Stimulated activated naive CD8-positive, alpha-beta T cell treated with anti-CD3 and anti-CD28 coated beads, Interleukin-15, Interleukin-2, amounts not matched to agents 100 ng/mL and 50 ng/mL, for 24 hours (primary cell): ENCODE data around the gene FHOD3.

Experiments used
- H3K27ac Mint-ChIP-seq: one replicate; pipeline ENCODE4 v1.8.0; 2021; ENCODE audit warnings: mild to moderate bottlenecking, mixed read lengths
- H3K27me3 Mint-ChIP-seq: one replicate; pipeline ENCODE4 v1.8.0; 2021; ENCODE audit warnings: mixed read lengths
- H3K36me3 Mint-ChIP-seq: one replicate; pipeline ENCODE4 v1.8.0; 2021; ENCODE audit warnings: low read depth, mixed read lengths
- H3K4me1 Mint-ChIP-seq: one replicate; pipeline ENCODE4 v1.8.0; 2021; ENCODE audit warnings: low read depth, mixed read lengths
- H3K4me3 Mint-ChIP-seq: one replicate; pipeline ENCODE4 v1.8.0; 2021; ENCODE audit warnings: mild to moderate bottlenecking, mixed read lengths
- H3K9me3 Mint-ChIP-seq: one replicate; pipeline ENCODE4 v1.8.0; 2021; ENCODE audit warnings: mixed read lengths

The FHOD3 gene

DNA sequence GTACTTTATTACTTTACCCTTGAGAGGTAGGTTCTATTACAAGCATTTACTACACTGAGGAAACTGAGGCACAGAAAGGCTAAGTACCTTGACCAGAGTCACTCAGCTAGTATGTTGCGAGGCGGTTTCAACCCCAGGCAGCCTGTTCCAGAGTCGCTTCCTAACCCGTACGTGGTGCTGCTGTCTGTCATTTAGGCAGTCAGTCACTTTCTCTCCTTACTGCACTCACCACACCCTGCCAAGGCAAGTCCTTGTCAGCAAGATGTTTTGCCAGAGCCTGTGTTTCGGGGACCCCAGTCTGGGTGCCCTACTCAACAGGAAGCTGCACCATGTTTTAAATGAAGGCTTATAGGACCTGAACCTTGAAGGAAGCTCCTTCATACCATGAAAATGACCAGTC lies 356.4 kb downstream of the FHOD3 start:
- H3K36me3 Mint-ChIP-seq: no peaks in the 10 kb centered on the region
- peaks cover 12% of the 10 kb centered on the region for H3K27me3 Mint-ChIP-seq
- no peaks in the 10 kb centered on the region for H3K9me3 Mint-ChIP-seq
- H3K4me1 Mint-ChIP-seq: no peaks in the 10 kb centered on the region
- no peak overlapping the region for H3K27ac Mint-ChIP-seq
- no peak overlapping the region for H3K4me3 Mint-ChIP-seq

DNA sequence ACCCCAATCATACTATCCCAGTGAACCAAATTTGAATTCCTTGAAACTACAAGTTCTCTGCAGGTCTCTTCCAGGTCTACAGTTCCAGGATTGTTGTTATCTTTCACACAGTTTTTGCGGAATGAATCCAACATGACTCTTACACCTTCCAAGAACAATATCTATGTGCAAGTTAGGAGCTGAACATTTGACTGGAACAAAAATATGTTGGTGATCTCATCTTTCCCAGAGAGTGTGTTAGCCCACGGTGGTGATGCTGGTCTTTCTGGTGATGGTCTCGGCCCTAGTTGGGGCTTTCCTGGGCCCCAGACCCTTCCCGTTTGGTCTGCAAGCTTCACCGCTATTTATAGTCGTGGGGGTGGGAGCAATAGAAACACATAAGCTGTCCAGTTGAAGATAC lies 357.6 kb downstream of the FHOD3 start:
- Mint-ChIP-seq H3K27me3 (peaks cover 12% of the 10 kb centered on the region), H3K9me3 (no peaks in the 10 kb centered on the region), H3K4me3 (no peak overlapping the region), H3K27ac (no peak overlapping the region), H3K4me1 (no peaks in the 10 kb centered on the region), H3K36me3 (no peaks in the 10 kb centered on the region)

DNA sequence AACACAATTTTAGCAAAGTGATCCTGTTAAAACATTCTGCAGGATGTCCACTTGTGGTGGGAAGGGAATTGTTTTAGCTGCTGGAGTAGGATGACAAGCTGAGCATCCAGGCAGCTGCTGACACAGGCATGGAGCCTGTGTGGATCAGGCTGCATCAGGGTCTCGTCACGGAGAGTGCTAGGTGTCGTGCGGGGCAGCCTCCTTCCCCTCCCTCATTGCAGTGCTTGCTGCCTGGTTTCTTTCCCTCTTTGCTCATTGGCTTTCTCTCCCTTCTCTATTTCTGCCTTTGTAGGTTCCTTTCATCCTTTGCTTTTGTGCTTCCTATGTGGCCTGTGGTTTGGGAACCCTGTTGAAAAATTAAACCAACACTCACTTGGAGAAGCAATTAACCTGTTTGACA lies 358.4 kb downstream of the FHOD3 start:
- no peaks in the 10 kb centered on the region for H3K36me3 Mint-ChIP-seq
- no peaks in the 10 kb centered on the region for H3K9me3 Mint-ChIP-seq
- peaks cover 12% of the 10 kb centered on the region for H3K27me3 Mint-ChIP-seq
- no peaks in the 10 kb centered on the region for H3K4me1 Mint-ChIP-seq
- no peak overlapping the region for H3K4me3 Mint-ChIP-seq
- no peak overlapping the region for H3K27ac Mint-ChIP-seq

DNA sequence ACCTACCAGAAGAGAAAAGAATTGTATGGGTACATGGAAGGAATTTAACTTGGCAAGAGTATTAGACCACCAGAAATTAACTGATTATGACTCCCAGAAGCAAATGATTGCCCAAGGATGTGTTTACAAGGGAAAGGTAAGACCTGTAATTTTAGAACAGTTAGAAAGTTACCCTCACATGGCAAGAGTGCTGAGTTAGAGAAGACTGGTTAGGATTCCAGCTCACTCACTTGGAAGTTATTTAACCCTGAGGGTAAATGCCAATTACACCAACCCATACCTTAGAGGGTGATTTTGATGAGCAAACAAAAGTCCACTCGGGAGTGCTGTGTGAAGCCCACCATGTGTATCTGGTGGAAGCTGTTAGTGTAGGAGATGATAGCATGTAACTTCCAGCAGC lies 361.1 kb downstream of the FHOD3 start:
- no peaks in the 10 kb centered on the region for H3K9me3 Mint-ChIP-seq
- H3K4me3 Mint-ChIP-seq: no peak overlapping the region
- H3K4me1 Mint-ChIP-seq: no peaks in the 10 kb centered on the region
- no peak overlapping the region for H3K27ac Mint-ChIP-seq
- H3K36me3 Mint-ChIP-seq: no peaks in the 10 kb centered on the region
- peaks cover 12% of the 10 kb centered on the region for H3K27me3 Mint-ChIP-seq

DNA sequence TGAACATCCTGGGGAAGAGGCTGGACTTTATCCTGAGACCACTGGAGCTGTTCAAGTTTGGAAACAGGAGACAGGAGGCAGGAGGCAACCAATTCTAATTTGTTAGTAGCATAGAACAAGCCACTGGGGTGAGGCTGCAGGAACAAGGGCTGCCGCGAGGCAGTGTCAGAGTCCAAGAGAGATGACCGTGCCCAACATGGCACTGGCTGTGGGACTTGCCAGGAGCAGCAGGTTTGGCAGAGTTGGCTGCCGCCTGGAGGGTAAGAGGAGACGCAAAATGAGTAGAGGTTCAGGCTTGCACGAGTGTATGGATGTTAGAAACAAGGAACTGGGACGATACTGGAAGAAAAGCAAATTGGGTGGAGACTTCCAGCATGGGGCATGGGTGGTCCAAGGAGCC lies 362.8 kb downstream of the FHOD3 start:
- H3K27me3 Mint-ChIP-seq: peaks cover 6% of the 10 kb centered on the region
- H3K4me1 Mint-ChIP-seq: no peaks in the 10 kb centered on the region
- no peaks in the 10 kb centered on the region for H3K9me3 Mint-ChIP-seq
- H3K4me3 Mint-ChIP-seq: no peak overlapping the region
- H3K36me3 Mint-ChIP-seq: no peaks in the 10 kb centered on the region
- no peak overlapping the region for H3K27ac Mint-ChIP-seq

DNA sequence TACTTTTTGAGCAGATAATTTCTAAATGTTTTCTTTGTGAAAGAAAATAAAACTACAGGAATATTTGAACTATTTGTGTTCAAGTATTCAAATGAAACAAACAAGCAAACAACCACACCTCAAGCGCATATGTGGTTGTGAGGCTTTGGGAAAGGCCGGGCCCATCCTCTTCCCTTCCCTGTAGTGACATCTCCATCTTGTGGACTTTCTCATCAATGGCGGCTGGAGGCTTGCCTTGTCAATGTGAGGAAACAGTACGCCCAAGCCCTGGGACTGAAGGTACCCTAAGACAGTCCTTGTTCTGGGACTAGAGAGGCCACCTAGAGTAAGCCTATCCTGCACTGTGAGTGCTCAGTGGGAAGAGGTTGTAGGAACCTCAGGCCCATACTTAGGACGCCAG lies 364.5 kb downstream of the FHOD3 start:
- Mint-ChIP-seq H3K36me3 (no peaks in the 10 kb centered on the region), H3K9me3 (no peaks in the 10 kb centered on the region), H3K4me1 (no peaks in the 10 kb centered on the region), H3K4me3 (no peak overlapping the region), H3K27ac (no peak overlapping the region), H3K27me3 (peaks cover 6% of the 10 kb centered on the region)

DNA sequence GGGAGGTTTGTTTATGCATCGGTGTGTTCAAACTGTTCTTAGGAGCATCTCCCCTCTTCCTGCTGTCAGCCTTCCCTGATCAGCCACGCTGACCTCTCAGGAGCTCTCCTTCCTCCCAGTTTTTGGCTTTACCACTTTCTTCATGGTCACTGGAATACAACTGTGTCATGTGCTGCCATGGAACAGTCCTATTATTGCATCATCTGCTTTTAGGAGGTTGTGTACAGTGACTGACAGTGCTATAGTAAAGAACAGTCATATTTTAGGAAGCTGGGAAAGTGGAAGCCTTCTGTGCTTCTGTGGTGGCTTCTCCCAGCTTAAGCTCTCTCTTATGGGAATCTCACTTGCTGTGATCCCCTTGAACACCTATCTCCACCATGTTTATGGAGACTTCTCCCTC lies 365.8 kb downstream of the FHOD3 start:
- Mint-ChIP-seq H3K36me3 (no peaks in the 10 kb centered on the region), H3K27ac (no peak overlapping the region), H3K9me3 (no peaks in the 10 kb centered on the region), H3K4me3 (no peak overlapping the region), H3K27me3 (peaks cover 9% of the 10 kb centered on the region), H3K4me1 (no peaks in the 10 kb centered on the region)

DNA sequence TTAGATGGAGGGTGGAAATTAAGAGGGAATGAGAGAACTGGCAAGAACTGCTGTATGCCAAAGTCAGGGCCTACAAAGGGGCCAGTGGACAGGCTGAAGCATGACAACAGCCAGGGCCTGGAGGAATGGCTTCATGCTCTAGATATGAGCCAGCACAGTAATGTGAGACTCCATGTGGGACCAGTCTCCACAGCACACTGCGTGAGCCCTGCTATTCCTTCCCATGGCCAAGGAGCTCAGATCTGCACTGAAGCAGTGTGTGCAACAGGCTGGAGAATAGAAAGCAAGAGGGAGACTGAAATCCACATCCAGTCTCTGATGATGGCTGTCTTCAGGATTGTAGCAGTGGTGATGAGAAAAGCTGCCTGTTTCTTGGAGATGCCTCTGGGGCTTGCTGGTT lies 368.4 kb downstream of the FHOD3 start:
- no peak overlapping the region for H3K27ac Mint-ChIP-seq
- no peaks in the 10 kb centered on the region for H3K36me3 Mint-ChIP-seq
- no peaks in the 10 kb centered on the region for H3K9me3 Mint-ChIP-seq
- H3K27me3 Mint-ChIP-seq: peaks cover 20% of the 10 kb centered on the region
- H3K4me3 Mint-ChIP-seq: no peak overlapping the region
- no peaks in the 10 kb centered on the region for H3K4me1 Mint-ChIP-seq

DNA sequence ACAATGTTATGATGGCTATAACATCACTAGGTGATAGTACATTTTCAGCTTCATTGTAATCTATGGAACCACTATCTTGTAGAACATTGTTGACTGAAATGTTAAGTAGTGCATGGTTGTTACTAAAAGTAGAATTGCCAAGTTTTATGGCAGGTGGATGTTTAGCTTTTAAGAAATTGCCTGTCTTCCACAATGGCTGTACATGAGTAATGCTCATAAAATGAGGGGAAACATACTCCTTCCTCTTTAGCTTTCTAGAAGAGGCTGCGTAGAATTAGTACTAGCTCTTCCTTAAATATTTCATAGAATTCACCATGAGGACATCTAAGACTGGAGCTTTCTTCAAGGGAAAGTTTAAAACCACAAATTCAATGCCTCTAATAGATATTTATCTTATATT lies 370.3 kb downstream of the FHOD3 start:
- H3K27ac Mint-ChIP-seq: no peak overlapping the region

DNA sequence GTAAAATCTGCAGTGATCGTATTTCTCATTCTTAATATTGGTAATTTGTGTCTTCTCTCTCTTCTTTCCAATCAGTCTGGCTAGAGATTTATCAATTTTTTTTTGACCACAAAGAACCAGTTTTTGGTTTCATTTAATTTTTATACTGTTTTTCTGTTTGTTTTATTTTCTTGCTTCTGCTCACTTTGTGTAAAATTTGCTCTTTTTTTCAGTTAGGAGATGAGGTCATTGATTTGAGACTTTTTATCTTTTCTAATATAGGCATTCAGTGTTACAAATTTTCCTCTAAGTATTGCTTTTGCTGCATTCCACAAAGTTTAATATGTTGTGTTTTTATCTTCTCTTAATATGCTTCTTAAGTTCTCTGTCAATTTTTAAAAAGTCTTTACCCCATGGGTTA lies 370.8 kb downstream of the FHOD3 start:
- Mint-ChIP-seq H3K27me3 (peaks cover 32% of the 10 kb centered on the region), H3K36me3 (no peaks in the 10 kb centered on the region), H3K9me3 (no peaks in the 10 kb centered on the region), H3K4me1 (no peaks in the 10 kb centered on the region), H3K27ac (no peak overlapping the region), H3K4me3 (no peak overlapping the region)

More for the DNA sequence above, 370.3 kb downstream of the FHOD3 start:
- Mint-ChIP-seq H3K4me1 (no peaks in the 10 kb centered on the region), H3K36me3 (no peaks in the 10 kb centered on the region), H3K4me3 (no peak overlapping the region), H3K27me3 (peaks cover 28% of the 10 kb centered on the region), H3K9me3 (no peaks in the 10 kb centered on the region)

DNA sequence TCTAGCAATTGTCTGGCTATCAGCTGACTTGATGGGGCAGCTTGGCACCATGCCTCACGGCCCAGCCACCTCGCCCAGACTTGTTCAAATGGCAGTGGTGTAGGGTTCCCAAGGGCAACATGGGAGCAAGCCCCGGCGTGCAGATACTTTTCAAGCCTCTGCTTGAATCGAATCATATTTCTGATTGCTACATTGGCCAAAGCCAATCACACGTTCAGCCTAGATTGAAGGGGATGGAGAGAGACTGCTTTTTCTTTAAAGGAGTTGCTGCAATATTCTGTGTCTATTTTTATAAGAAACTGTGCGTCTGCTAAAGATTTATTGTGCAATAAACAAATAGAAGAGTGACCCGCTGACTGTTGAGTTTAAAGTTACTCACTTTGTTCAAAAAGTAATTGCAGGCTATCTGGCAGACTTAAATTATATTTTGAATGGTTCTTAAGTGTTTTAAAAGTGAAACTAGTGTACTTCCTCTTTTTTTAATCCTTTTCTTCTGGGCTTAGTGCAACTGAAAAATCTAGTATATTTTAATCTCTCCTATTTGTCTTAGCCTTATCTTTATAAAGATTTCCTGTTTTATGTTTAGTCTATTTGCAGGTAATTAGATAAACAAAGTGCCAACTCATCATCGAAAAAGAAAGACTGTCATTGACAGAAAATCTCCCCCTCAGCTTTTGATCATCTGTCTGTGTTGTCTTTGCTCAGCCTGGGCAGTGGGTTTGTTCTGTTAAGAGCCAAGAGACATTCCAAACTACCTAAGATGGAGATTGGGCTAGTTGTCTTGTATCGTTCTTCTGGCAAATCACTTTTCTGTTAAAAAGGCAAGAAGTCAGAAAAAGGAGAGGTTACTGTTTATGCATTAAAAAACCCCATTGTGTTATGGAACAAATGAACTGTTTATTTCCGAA lies 375.2 kb downstream of the FHOD3 start:
- Mint-ChIP-seq H3K27ac (no peak overlapping the region), H3K4me1 (no peaks in the 10 kb centered on the region)

DNA sequence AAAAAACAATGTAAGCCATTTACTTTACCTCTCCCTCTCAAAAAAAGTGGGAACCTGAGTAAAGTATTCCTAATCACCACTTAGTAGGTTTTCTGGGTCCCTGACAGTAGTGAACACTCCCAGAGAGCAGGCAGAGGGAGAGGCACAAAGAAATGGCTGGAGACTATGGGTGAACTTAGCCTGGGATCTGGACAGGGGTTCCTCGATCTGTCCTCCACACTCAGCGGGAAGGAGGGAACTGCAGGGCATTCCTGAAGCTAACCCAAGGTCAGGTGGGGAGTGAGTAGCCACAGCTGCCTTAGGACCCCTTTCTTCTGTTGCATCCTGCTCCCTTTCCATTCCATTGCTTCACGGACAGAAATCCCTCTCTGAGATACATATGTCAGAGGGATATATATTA lies 375.9 kb downstream of the FHOD3 start:
- Mint-ChIP-seq H3K27ac (no peak overlapping the region), H3K27me3 (peaks cover 22% of the 10 kb centered on the region), H3K9me3 (no peaks in the 10 kb centered on the region)

More for the DNA sequence above, 375.2 kb downstream of the FHOD3 start:
- Mint-ChIP-seq H3K36me3 (no peaks in the 10 kb centered on the region), H3K9me3 (no peaks in the 10 kb centered on the region), H3K4me3 (no peak overlapping the region), H3K27me3 (peaks cover 26% of the 10 kb centered on the region)

DNA sequence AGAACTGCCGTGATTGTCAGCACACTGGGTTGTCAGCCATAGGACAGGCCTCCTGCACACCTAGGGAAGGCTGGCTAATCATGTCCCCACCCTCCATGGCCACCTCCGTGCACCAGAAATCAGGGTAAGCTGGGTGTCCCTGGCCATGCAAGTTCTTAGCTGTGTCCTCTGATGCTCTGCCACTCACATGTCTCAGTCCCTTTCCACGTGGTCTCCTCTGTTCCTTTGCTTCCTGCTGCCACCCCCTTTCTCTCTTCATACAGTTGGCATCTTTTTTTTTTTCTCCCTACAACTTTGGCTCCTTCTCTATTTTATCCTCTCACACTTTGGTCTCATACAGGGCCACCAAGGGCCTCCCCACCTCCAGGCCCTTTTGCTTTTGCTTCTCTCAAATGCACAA lies 377.6 kb downstream of the FHOD3 start:
- Mint-ChIP-seq H3K4me3 (no peak overlapping the region), H3K27me3 (peaks cover 22% of the 10 kb centered on the region), H3K36me3 (no peaks in the 10 kb centered on the region), H3K4me1 (no peaks in the 10 kb centered on the region), H3K27ac (no peak overlapping the region), H3K9me3 (no peaks in the 10 kb centered on the region)

More for the DNA sequence above, 375.9 kb downstream of the FHOD3 start:
- Mint-ChIP-seq H3K4me1 (no peaks in the 10 kb centered on the region), H3K36me3 (no peaks in the 10 kb centered on the region), H3K4me3 (no peak overlapping the region)

DNA sequence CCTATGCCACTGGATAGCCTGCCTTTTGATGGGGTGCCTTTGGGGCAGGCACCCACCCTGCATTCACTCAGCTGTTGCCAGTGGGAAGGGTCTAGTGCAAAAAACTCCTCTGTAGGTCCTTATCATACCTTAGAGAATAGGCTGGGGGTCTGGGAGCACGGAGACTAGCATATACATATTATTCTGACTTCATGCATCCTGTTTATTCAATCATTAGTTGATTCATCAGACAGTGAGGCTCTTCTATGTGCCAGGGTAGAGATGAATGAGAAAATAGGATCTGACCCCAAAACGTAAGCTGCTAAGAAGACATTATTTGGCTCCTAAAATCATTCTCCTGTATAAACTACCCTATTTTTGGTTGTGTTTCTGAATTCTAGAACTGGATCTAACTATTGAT lies 378.0 kb downstream of the FHOD3 start:
- Mint-ChIP-seq H3K4me1 (no peaks in the 10 kb centered on the region), H3K4me3 (no peak overlapping the region), H3K9me3 (no peaks in the 10 kb centered on the region), H3K27me3 (peaks cover 17% of the 10 kb centered on the region), H3K27ac (no peak overlapping the region), H3K36me3 (no peaks in the 10 kb centered on the region)

DNA sequence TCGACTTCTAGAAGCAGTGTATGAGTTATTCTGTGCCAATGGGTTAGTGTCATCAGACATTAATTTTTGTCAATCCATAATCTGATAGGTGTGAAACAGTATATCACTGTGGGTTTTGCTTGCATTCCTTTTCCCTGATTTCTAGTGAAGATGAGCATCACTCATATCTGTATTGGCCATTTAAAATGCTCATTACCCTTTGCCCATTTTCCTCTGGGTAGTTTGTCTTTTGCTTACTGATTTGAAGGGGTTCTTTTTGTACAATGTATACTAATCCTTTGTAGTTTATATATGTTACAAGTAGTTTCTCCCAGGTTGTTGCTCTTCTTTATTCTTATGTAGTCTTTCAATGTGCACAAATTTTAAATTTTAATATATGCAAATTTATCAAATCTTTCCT lies 379.1 kb downstream of the FHOD3 start:
- no peaks in the 10 kb centered on the region for H3K4me1 Mint-ChIP-seq
- H3K27me3 Mint-ChIP-seq: peaks cover 9% of the 10 kb centered on the region
- no peaks in the 10 kb centered on the region for H3K9me3 Mint-ChIP-seq
- no peaks in the 10 kb centered on the region for H3K36me3 Mint-ChIP-seq
- no peak overlapping the region for H3K27ac Mint-ChIP-seq
- no peak overlapping the region for H3K4me3 Mint-ChIP-seq

DNA sequence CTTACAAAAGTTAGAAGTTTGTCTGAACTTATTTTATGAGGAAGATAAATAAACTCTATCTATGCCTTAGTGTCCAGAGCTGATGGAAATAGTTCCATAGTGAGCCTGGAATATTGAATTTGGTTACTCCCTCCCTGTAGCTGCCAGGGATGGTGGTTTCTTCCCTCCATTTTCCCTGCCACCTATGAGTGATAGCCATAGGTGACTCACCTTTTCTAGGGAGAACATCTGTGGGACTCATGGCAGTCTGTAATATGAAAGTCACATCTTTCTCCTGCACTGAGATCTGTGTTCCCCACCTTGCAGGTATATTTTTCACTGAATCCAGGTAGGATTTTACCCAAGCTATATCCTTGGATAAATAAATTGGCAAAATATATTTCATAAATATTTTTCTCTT lies 382.5 kb downstream of the FHOD3 start:
- no peaks in the 10 kb centered on the region for H3K4me1 Mint-ChIP-seq

More for the DNA sequence above, 382.5 kb downstream of the FHOD3 start:
- no peaks in the 10 kb centered on the region for H3K36me3 Mint-ChIP-seq
- peaks cover 8% of the 10 kb centered on the region for H3K27me3 Mint-ChIP-seq
- no peak overlapping the region for H3K4me3 Mint-ChIP-seq
- no peaks in the 10 kb centered on the region for H3K9me3 Mint-ChIP-seq
- H3K27ac Mint-ChIP-seq: no peak overlapping the region
